GM23338 (cell line): ENCODE data around the gene PTPRA.

Experiments used
- CTCF ChIP-seq, 2 experiments: fragments of 200-600 bp in 1 of 2; sonication (generic) in 1 of 2; conservative IDR thresholded peaks; 2 replicates each; pipeline versions ENCODE4 v1.5.1 to v1.6.1; 2016 to 2017; ENCODE audit warnings: antibody characterized with exemption in 2 of 2, low read depth in 2 of 2, mild to moderate bottlenecking in 2 of 2, moderate library complexity in 1 of 2
- EZH2 ChIP-seq: fragments of 200-600 bp; sonication (generic); IDR thresholded peaks from one replicate; pipeline ENCODE4 v1.8.0; 2017; ENCODE audit warnings: antibody characterized with exemption, mild to moderate bottlenecking, low read depth; ENCODE audit not compliant: unreplicated experiment
- EZH2phosphoT487 ChIP-seq: fragments of 200-600 bp; sonication (generic); IDR thresholded peaks from one replicate; pipeline ENCODE4 v1.8.1; 2018; ENCODE audit warnings: antibody characterized with exemption; ENCODE audit not compliant: unreplicated experiment
- POLR2AphosphoS5 ChIP-seq: IDR thresholded peaks from 2 replicates; pipeline ENCODE4 v1.6.1; 2016; ENCODE audit warnings: antibody characterized with exemption, low read depth

- TF ChIP-seq EZH2 (no peak), EZH2phosphoT487 (no peak), POLR2AphosphoS5 (0 out of 2 replicates have a peak, but pooled peaks have one; percentile 20), CTCF (conservative IDR thresholded peaks at IDR 0.05; ENCODE audit: low read depth in 2 of 2) (no peak)
Observed at GRCh38 chr20:3042625-3043024, 169.3 kb downstream of the PTPRA start.
